ENCODE results near the gene TPD52L1.

TPD52L1 gene

GRCh38 chr6:125193208-125193607 is 39.6 kb downstream of the TPD52L1 start:
- TF ChIP-seq, protein P1, sequence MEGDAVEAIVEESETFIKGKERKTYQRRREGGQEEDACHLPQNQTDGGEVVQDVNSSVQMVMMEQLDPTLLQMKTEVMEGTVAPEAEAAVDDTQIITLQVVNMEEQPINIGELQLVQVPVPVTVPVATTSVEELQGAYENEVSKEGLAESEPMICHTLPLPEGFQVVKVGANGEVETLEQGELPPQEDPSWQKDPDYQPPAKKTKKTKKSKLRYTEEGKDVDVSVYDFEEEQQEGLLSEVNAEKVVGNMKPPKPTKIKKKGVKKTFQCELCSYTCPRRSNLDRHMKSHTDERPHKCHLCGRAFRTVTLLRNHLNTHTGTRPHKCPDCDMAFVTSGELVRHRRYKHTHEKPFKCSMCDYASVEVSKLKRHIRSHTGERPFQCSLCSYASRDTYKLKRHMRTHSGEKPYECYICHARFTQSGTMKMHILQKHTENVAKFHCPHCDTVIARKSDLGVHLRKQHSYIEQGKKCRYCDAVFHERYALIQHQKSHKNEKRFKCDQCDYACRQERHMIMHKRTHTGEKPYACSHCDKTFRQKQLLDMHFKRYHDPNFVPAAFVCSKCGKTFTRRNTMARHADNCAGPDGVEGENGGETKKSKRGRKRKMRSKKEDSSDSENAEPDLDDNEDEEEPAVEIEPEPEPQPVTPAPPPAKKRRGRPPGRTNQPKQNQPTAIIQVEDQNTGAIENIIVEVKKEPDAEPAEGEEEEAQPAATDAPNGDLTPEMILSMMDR (IDR thresholded peaks at IDR 0.05; ENCODE audit: low read length, missing control alignments), result no peak
- no peak for DNase-seq (ENCODE audit: low read depth)
- H3K4me3 ChIP-seq (replicated peaks; ENCODE audit: low read depth, low read length), result no peak overlapping the region

DNA sequence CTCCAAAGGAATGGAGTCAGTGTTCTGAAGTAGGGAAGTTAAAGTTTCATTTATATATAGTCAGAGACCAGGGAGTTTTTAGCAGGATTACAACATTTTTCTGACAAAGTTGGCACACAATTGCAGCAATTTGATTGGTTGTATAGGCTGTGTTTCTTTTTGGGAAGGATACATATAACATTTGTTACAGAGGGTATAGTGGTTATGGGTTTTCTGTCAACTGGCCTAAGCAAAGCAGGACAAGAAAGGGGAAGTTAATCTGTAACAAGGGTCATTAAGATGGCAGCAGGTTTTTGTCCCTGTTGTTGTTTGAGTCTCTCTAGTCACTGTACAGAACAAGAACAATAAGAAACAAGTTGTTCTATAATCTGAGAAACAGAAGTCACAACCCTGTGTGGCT is 41.4 kb downstream of the TPD52L1 start:
- TF ChIP-seq, protein P1 (IDR thresholded peaks at IDR 0.05; ENCODE audit: low read length, missing control alignments), result no peak
- no peak for DNase-seq (ENCODE audit: low read depth)
- H3K4me3 ChIP-seq (replicated peaks; ENCODE audit: low read depth, low read length), result no peak overlapping the region

DNA sequence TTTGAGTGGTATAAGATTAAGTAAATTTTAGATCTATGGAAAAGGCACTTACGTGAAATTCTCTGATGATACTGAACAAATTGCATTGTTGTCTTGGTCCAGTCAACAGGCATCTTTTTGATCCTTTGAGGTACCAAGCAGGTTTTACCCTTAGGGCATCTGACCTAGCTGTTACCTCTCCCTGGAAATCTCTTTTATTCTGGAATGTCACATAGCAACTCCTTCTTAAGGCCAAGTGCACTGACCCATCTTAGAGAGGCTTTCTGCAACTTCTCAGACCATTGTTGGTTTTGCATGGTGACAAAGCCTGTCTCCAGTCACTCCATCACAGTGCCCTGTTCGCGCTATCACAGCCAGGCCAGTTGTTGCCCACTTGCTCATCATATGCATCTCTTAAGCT is 42.0 kb downstream of the TPD52L1 start:
- TF ChIP-seq, protein P1 (IDR thresholded peaks at IDR 0.05; ENCODE audit: low read length, missing control alignments), result no peak
- no peak for DNase-seq (ENCODE audit: low read depth)
- no peak overlapping the region for H3K4me3 ChIP-seq (replicated peaks; ENCODE audit: low read depth, low read length)

DNA sequence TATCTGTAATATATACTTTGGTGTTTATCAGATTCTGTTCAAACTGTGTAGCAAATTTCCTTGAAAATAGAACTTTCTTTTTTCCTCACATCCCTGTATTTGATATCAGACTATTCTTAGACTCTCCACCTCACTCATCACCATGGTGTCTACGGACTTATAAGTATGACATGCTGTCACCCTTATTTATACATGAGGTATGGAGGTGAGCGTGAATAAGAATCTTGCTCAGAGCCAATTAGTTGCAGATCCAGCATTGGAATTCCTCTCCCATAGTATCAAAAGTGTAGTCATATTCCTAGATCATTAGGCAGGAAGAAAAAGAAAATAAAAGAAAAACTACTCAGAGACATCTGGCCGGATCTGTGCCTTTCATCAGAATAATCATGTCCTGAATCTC is 43.0 kb downstream of the TPD52L1 start:
- TF ChIP-seq, protein P1 (IDR thresholded peaks at IDR 0.05; ENCODE audit: low read length, missing control alignments), result no peak
- DNase-seq (ENCODE audit: low read depth), result no peak
- H3K4me3 ChIP-seq (replicated peaks; ENCODE audit: low read depth, low read length), result no peak overlapping the region

- H3K4me3 ChIP-seq (replicated peaks; ENCODE audit: low read depth, low read length), result no peak overlapping the region
- TF ChIP-seq, protein P1 (IDR thresholded peaks at IDR 0.05; ENCODE audit: low read length, missing control alignments), result no peak
- peak; percentile 72 for DNase-seq (ENCODE audit: low read depth)
Observed at GRCh38 chr6:125197795-125198269, 44.3 kb downstream of the TPD52L1 start.

- no peak for DNase-seq (ENCODE audit: low read depth)
- TF ChIP-seq, protein P1 (IDR thresholded peaks at IDR 0.05; ENCODE audit: low read length, missing control alignments), result no peak
Observed at GRCh38 chr6:125198398-125198937, 44.9 kb downstream of the TPD52L1 start.

GRCh38 chr6:125200941-125201340 is 47.4 kb downstream of the TPD52L1 start:
- TF ChIP-seq, protein P1 (IDR thresholded peaks at IDR 0.05; ENCODE audit: low read length, missing control alignments), result no peak
- DNase-seq (ENCODE audit: low read depth), result no peak
- no peak overlapping the region for H3K4me3 ChIP-seq (replicated peaks; ENCODE audit: low read depth, low read length)

More at GRCh38 chr6:125198398-125198937, 44.9 kb downstream of the TPD52L1 start:
- no peak overlapping the region for H3K4me3 ChIP-seq (replicated peaks; ENCODE audit: low read depth, low read length)
